ENCODE results near the gene POU2F1.
"Not testable (repeated sequence)": the region's sequence is repeated elsewhere in the genome, so short reads cannot be mapped to it uniquely, and the experiment has no call there.

Gene POU2F1

GRCh38 chr1:167274061-167274460 lies 53.4 kb downstream of the POU2F1 start:
- DNase-seq: no peak

DNA sequence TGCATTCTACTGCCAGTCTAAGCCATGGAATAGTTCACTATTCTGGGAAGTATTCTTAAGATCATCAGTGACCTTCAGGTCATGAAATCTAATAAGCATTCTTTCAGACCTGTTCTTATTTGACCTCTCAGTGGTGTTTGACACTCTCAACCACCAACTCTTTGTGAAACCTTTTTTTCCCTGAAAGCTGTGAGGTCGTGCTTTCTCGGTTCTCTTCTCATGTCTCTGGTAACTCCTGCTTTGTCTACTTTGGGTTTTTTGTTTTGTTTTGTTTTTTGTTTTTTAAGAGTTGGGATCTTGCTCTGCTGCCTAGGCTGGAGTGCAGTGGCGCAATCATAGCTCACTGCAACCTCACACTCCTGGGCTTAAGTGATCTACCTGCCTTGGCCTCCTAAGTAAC lies 56.3 kb downstream of the POU2F1 start:
- DNase-seq: no peak

DNA sequence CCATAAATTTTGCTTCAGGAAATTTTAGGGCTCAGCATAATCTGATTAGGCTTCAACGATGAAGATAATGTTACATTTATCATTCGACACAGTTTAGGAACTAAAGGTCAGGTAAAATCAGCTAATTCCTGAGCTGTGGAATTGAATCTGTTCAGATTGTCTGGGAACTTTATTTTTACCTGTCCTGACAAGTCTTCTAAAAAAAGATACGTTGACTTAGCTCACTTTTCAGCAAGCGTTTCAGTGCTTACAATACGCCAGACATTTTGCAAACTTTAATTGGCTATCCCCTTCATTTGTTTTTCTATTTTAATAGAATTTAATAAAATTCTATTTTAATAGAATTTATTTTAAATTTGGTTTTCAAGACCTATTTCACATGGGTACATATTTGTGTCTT lies 57.8 kb downstream of the POU2F1 start:
- DNase-seq: no peak

- no peak for DNase-seq
Measured at GRCh38 chr1:167280912-167281311, 60.2 kb downstream of the POU2F1 start.

DNA sequence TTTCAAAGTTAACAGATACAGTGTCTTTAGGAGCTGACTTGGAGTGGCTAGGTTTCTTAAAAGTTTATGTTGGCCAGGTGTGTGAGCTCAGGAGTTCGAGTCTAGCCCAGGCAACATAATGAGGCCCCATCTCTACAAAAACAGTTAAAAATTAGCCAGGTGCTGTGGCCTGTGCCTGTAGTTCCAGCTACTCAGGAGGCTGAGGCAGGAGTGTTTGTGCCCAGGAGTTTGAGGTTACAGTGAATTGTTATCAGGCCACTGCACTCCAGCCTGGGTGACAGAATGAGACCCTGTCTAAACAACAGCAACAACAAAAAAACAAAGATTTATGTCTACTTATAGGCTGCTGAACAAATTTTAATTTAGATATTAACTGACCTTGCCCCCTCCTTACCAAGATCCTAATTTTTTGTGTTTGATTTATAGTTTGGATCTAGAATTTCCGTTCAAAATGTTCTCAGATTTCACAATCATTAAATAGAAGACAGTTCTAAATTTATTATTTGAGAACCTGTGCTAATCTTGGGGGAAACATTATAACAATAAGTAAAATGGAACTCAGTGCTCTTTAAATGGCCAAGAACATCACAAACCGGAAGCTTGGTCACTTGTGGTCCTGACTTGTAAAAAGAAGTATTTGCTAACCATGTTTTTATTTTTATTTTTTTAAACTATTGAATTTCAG lies 67.8 kb downstream of the POU2F1 start:
- no peak for DNase-seq

- DNase-seq: no peak
Measured at GRCh38 chr1:167289075-167289442, 68.4 kb downstream of the POU2F1 start.

DNA sequence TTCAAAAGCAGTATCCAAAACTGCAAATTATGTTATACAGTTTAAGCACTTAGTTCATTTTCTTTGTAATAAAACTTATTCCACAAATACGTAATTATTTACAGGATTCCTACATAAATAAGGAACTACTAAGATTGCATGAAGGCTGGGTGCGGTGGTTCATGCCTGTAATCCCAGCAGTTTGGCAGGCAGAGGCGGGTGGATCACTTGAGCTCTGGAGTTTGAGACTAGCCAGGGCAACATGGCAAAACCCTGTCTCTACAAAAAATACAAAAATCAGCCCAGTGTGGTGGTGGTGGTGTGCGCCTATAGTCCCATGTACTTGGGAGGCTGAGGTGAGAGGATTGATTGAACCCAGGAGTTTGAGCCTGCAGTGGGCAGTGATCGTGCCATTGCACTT lies 69.3 kb downstream of the POU2F1 start:
- DNase-seq: no peak

DNA sequence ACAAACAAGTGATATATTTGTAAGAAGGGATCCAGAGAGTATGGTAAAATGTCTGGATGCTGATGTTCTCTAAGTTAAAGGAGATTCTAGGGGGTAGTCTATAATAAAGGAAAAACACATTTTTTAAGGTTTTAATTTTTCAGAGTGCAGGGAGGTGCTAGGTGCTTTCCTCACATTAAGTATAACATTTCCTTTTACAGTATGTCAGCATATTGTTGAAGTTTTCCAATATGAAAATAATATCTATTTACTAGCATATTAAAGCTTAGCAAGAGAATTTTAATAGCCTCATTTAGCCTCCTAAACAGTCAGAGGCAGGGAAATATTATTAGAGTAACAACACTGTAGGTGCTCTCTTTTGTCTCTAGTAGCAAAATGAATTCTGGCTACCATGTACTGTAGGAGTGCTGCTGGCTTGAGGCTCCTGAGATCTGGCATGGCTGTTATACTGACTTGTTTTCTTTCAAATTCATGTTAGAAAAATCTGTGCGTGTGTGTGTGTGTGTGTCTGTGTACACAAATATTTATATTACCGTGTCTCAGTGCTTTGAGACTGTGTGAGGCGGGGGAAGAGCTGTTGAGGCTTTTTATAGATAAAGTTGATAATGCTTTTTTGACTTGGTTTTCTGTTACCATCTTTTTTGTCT lies 71.0 kb downstream of the POU2F1 start:
- no peak for DNase-seq

- no peak for DNase-seq
Measured at GRCh38 chr1:167292216-167292615, 71.5 kb downstream of the POU2F1 start.

DNA sequence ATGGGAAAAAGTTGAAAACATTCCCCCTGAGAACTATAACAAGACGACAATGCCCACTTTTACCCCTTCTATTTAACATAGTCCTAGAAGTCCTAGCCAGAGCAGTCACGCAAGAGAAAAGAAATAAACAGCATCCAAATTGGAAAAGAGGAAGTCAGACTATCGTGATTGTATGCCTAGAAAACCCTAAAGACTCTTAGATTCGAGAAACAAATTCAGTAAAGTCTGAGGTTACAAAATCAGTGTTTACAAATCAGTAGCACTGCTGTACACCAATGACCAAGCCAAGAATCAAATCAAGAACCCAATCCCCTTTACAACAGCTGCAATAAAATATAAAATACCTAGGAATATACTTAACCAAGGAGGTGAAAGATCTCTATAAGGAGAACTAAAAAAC lies 72.4 kb downstream of the POU2F1 start:
- DNase-seq: no peak

GRCh38 chr1:167294528-167294927 lies 73.8 kb downstream of the POU2F1 start:
- DNase-seq: no peak

- DNase-seq: peak; percentile 5
Measured at GRCh38 chr1:167297222-167298214, 76.8 kb downstream of the POU2F1 start.

DNA sequence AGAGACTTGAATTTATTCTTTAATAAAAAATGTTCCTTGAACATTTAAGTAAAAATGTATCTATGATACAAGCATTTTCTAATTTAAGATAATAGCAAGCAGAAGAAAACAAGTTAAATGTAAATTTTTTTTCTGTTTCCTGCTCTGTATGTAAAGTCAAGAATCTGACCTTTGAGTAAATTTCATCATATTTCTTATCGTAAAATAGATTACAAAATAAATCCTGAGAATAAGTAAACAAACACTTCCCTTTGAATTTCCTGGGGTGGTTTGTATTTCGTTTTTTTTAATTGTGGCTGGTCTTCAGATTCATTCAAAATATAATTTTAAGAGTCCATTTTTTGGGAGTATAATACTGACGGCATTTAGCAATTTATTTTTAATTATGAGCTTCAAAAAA lies 77.6 kb downstream of the POU2F1 start:
- no peak for DNase-seq

DNA sequence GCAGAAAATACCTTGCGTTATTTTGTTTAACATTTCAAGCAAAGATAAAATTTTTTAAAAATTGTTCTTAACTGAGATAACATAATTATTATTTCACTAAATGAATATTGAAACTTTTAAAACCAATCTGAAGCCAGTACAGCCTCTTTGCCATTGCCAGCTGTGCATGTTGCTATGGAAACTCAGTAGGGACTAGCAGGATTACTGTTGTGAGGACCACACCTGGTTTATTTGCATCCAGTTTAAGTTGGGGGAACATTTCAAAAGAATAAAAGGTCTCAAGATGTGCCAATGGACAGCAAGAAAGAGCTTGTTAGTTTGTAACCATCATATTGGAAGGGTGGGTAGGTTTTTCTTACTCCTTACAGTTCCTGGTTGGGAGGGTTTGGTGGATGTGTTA lies 80.7 kb downstream of the POU2F1 start:
- DNase-seq: no peak

- no peak for DNase-seq
Measured at GRCh38 chr1:167304165-167304564, 83.5 kb downstream of the POU2F1 start.

GRCh38 chr1:167305059-167305705 lies 84.5 kb downstream of the POU2F1 start:
- no peak for DNase-seq

DNA sequence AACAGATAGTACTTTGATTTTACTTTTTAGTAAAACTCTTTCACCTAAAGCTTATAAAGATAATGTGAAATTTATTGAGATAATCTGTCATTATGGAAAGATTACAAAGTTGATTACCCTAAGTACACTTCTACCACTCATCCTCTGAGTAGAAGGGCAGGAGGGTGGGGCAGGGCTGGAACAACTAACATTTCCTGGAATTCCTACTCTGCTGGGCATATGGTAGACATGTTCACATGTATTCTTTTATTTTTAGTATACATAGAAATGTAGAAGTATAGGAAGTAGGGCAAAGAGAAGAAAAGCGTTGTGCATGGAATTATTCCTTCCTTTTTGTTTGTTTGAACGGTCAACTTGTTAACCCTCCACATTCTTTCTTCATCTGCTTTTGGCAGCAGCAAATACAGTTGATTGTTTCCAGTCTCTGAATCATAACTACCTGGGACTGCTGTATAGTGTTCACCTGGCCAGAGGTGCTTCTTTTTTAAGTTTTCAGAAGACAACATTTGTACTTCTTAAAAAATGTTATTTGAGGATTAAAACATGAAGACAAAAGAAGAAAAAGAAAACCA lies 85.1 kb downstream of the POU2F1 start:
- DNase-seq: no peak

GRCh38 chr1:167310732-167311131 lies 90.0 kb downstream of the POU2F1 start:
- DNase-seq: no peak

- no peak for DNase-seq
Measured at GRCh38 chr1:167312871-167313270, 92.2 kb downstream of the POU2F1 start.

DNA sequence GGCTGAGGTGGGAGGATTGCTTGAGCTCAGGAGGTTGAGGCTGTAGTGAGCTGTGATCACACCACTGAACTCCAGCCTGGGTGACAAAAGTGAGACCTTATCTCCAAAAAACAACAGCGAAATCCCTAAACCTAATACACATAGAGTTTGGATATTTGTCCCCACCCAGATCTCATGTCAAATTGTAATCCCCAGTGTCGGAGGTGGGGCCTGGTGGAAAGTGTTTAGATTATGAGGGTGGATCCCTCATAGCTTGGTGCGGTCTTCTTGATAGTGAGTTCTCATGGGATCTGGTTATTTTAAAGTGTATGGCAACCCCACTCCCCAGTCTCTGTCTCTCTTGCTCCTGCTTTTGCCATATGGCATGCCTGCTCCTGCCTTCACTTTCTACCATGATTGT lies 94.0 kb downstream of the POU2F1 start:
- DNase-seq: no peak

DNA sequence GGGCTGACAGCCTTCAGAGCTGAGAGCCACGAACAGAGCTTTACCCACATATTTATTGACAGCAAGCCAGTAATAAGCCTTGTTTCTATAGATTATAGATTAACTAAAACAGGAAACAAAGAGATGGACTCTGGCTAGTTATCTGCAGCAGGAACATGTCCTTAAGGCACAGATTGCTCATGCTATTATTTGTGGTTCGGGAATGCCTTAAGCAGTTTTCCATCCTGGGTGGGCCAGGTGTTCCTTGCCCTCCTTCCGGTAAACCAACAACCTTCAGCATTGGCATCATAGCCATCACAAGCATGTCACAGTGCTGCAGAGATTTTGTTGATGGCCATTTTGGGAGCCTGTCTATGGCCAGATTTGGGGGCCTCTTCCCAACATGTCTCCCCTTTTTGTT lies 96.8 kb downstream of the POU2F1 start:
- no peak for DNase-seq

DNA sequence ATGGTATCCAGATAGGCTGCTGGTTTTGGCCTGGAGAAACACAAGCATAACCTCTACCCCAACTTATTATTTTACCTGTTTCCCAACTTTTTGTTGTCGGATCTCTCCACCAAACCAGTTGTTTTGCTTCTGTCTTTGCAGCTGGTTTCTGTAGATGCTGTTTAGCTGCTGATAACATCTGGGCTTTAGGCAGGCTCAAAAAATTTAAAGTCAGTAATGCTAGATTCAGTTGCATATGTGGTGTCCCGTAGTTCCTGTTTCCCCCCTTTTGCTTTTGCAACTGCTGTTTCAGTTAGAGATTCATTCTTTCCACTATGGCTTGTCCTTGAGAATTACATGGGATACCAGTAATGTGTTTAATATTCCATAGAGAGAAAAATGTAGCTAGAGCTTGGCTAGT lies 98.5 kb downstream of the POU2F1 start:
- DNase-seq: not testable (repeated sequence)

GRCh38 chr1:167322483-167322882 lies 101.8 kb downstream of the POU2F1 start:
- no peak for DNase-seq

Measured in CD4-positive, alpha-beta T cell treated with Interleukin-4 for 4 hours (primary cell).